IMR-90 (cell line): Measurements from ENCODE around the gene CRISPLD2.

Experiments
- CEBPB ChIP-seq: IDR thresholded peaks from 2 replicates; pipeline ENCODE4 v1.6.1; 2012; ENCODE audit warnings: low read depth, low read length, improper control_type of control experiment
- TF ChIP-seq, protein P1 (sequence below): conservative IDR thresholded peaks from 2 replicates; pipeline ENCODE4 v1.5.1; 2012; ENCODE audit warnings: mild to moderate bottlenecking, low read depth, low read length, improper control_type of control experiment

DNA sequence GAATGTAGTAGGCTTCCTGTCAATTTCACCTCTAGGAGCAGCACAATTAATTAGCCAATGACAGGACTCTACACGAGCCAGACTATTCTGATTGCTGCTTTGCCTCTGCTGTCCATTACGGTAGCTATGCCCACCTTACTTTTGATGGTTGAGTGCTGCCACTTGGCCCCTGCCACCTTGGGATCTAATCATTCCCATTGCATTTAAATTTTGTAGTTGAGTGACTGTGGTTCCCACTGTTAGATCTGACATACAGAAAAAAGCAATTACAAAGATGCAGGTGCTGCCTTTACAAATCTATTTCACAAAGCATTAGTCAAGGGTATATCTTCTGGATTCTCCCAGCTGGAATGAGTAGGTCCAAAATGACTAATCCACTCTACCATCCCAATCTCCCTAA lies 39.9 kb downstream of the CRISPLD2 start:
- TF ChIP-seq, protein P1, sequence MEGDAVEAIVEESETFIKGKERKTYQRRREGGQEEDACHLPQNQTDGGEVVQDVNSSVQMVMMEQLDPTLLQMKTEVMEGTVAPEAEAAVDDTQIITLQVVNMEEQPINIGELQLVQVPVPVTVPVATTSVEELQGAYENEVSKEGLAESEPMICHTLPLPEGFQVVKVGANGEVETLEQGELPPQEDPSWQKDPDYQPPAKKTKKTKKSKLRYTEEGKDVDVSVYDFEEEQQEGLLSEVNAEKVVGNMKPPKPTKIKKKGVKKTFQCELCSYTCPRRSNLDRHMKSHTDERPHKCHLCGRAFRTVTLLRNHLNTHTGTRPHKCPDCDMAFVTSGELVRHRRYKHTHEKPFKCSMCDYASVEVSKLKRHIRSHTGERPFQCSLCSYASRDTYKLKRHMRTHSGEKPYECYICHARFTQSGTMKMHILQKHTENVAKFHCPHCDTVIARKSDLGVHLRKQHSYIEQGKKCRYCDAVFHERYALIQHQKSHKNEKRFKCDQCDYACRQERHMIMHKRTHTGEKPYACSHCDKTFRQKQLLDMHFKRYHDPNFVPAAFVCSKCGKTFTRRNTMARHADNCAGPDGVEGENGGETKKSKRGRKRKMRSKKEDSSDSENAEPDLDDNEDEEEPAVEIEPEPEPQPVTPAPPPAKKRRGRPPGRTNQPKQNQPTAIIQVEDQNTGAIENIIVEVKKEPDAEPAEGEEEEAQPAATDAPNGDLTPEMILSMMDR, result no peak
- TF ChIP-seq CEBPB, result no peak
